CD14-positive monocyte (primary cell): ENCODE data around the gene ITGA7. TPM values are rescaled to one million over a fixed set of nuclear protein-coding genes. Genes with fewer than 3 reads are reported as not detected.

Experiments
- DNase-seq, 3 donors: peaks; one replicate each; pipeline ENCODE4 v3.0.0-alpha.2; 2011 to 2022
- H2AFZ ChIP-seq: 2 replicates; pipeline ENCODE4 v1.6.0; 2012; ENCODE audit warnings: mild to moderate bottlenecking, low read depth, low read length, inconsistent platforms; ENCODE audit not compliant: insufficient read depth, poor library complexity, severe bottlenecking
- H3K27ac ChIP-seq, 2 donors: 1 replicate in 1 of 2; 2 replicates in 1 of 2; pipeline ENCODE4 v1.5.1; 2012 to 2013; ENCODE audit warnings: low read length in 2 of 2, control low read depth in 1 of 2, inconsistent platforms in 1 of 2, low read depth in 1 of 2, mild to moderate bottlenecking in 1 of 2
- H3K27me3 ChIP-seq, 2 donors: one replicate each; pipeline versions ENCODE4 v1.6.0 to v1.6.1; 2011 to 2013; ENCODE audit warnings: low read length in 2 of 2; ENCODE audit not compliant: control insufficient read depth in 2 of 2, insufficient read depth in 2 of 2
- H3K36me3 ChIP-seq, 2 donors: replicated peaks in 1 of 2; 1 replicate in 1 of 2; 2 replicates in 1 of 2; pipeline versions ENCODE4 v1.5.1 to v1.6.1; 2012 to 2013; ENCODE audit warnings: low read length in 2 of 2, control low read depth in 1 of 2, inconsistent platforms in 1 of 2, mild to moderate bottlenecking in 1 of 2; ENCODE audit not compliant: insufficient read depth in 2 of 2, control insufficient read depth in 1 of 2
- H3K4me1 ChIP-seq, 2 donors: 1 replicate in 1 of 2; 2 replicates in 1 of 2; pipeline versions ENCODE4 v1.5.1 to v1.6.1; 2012 to 2013; ENCODE audit warnings: low read length in 2 of 2, control low read depth in 1 of 2, inconsistent platforms in 1 of 2, mild to moderate bottlenecking in 1 of 2, moderate library complexity in 1 of 2; ENCODE audit not compliant: insufficient read depth in 2 of 2, control insufficient read depth in 1 of 2
- H3K4me2 ChIP-seq: replicated peaks from 2 replicates; pipeline ENCODE3; 2012; ENCODE audit warnings: low read length, moderate library complexity, mild to moderate bottlenecking; ENCODE audit not compliant: poor library complexity, severe bottlenecking; ENCODE audit errors: extremely low read depth
- H3K4me3 ChIP-seq, 3 experiments: fragments of 200-600 bp in 1 of 3; sonication (generic) in 1 of 3; replicated peaks in 1 of 3; 1 replicate in 2 of 3; 2 replicates in 1 of 3; pipeline ENCODE4 v1.5.1; 2011 to 2013; ENCODE audit warnings: low read length in 3 of 3, mild to moderate bottlenecking in 3 of 3, control low read depth in 2 of 3, low read depth in 2 of 3, inconsistent platforms in 1 of 3, moderate library complexity in 1 of 3
- H3K79me2 ChIP-seq: 2 replicates; pipeline ENCODE4 v1.6.0; 2012; ENCODE audit warnings: mild to moderate bottlenecking, control low read depth, inconsistent platforms, low read length, moderate library complexity; ENCODE audit not compliant: insufficient read depth
- H3K9ac ChIP-seq: 2 replicates; pipeline ENCODE4 v1.6.0; 2017; ENCODE audit warnings: low read length, mild to moderate bottlenecking; ENCODE audit not compliant: insufficient read depth, poor library complexity, severe bottlenecking
- H3K9me3 ChIP-seq, 2 donors: replicated peaks in 1 of 2; 1 replicate in 1 of 2; 2 replicates in 1 of 2; pipeline versions ENCODE4 v1.5.1 to v1.6.1; 2012 to 2013; ENCODE audit warnings: low read length in 2 of 2, control low read depth in 1 of 2; ENCODE audit not compliant: control insufficient read depth in 1 of 2, insufficient read depth in 1 of 2
- H4K20me1 ChIP-seq: 2 replicates; pipeline ENCODE4 v1.6.0; 2012; ENCODE audit warnings: mild to moderate bottlenecking, low read length, control low read depth, moderate library complexity; ENCODE audit not compliant: insufficient read depth
- H3K27ac Mint-ChIP-seq, 7 donors: one replicate each; pipeline ENCODE4 v1.8.0; 2020; ENCODE audit warnings: mild to moderate bottlenecking in 7 of 7, mixed read lengths in 7 of 7, moderate library complexity in 6 of 7, inconsistent platforms in 2 of 7
- H3K27me3 Mint-ChIP-seq, 3 donors: one replicate each; pipeline ENCODE4 v1.8.0; 2021 to 2022; ENCODE audit warnings: low read depth in 3 of 3, mild to moderate bottlenecking in 3 of 3, mixed read lengths in 3 of 3, moderate library complexity in 3 of 3, inconsistent platforms in 1 of 3
- H3K36me3 Mint-ChIP-seq, 2 donors: one replicate each; pipeline ENCODE4 v1.8.0; 2020; ENCODE audit warnings: mixed read lengths in 2 of 2, inconsistent platforms in 1 of 2, mild to moderate bottlenecking in 1 of 2
- H3K4me1 Mint-ChIP-seq: one replicate; pipeline ENCODE4 v1.8.0; 2020; ENCODE audit warnings: mild to moderate bottlenecking, mixed read lengths
- H3K4me3 Mint-ChIP-seq, 2 donors: one replicate each; pipeline ENCODE4 v1.8.0; 2020; ENCODE audit warnings: mild to moderate bottlenecking in 2 of 2, mixed read lengths in 2 of 2, moderate library complexity in 1 of 2
- H3K9me3 Mint-ChIP-seq, 7 donors: one replicate each; pipeline ENCODE4 v1.8.0; 2020 to 2022; ENCODE audit warnings: mixed read lengths in 7 of 7, mild to moderate bottlenecking in 6 of 7, moderate library complexity in 6 of 7, inconsistent platforms in 2 of 7
- CTCF ChIP-seq: fragments of 200-600 bp; IDR thresholded peaks from one replicate; pipeline ENCODE4 v1.8.0; 2022; ENCODE audit warnings: antibody characterized with exemption, mild to moderate bottlenecking
- WGBS: methylation state at CpG from one replicate; pipeline ENCODE4 v1.1.5; 2013; ENCODE audit warnings: missing lambda C conversion rate; ENCODE audit not compliant: insufficient coverage; 5-methylcytosine and 5-hydroxymethylcytosine counted together
- intact Hi-C, 2 donors: fragments of 100-400 bp; cut with micrococcal nuclease; formaldehyde crosslinking; loops; one replicate each; pipeline versions ENCODE4 v1.15.0 to v1.15.1; 2023
- polyA plus RNA-seq, 3 donors: library from polyadenylated mRNA; depleted of rRNA in 1 of 3; unstranded in 2 of 3; stranded (reverse) in 1 of 3; fragments of 300-500 nt in 2 of 3; fragments of >200 nt in 1 of 3; fragmentation: Illumina TruSeq in 2 of 3; gene quantifications; 1 replicate in 2 of 3; 2 replicates in 1 of 3; pipeline ENCODE4 v1.2.3, GENCODE V29; 2012 to 2021

Gene ITGA7
- polyA plus RNA-seq, 3 donors, result 0.23 to 3.3 (median 0.55) TPM

- Histone ChIP-seq H3K4me1 (peaks cover 0 to 3% of the 10 kb centered on the region in 2 donors), H3K36me3 (no peaks in the 10 kb centered on the region), H2AFZ (no peak overlapping the region), H4K20me1 (no peaks in the 10 kb centered on the region), H3K4me3 (no peak overlapping the region), H3K27ac (no peak overlapping the region), H3K79me2 (no peaks in the 10 kb centered on the region), H3K4me2 (no peak overlapping the region), H3K27me3 (no peaks in the 10 kb centered on the region), H3K9ac (no peak overlapping the region), H3K9me3 (no peaks in the 10 kb centered on the region)
- Mint-ChIP-seq H3K27me3 (peaks cover 5 to 10% (median 7%) of the 10 kb centered on the region in 3 donors), H3K9me3 (peaks cover 0 to 3% (median 0%) of the 10 kb centered on the region in 7 donors), H3K4me3 (no peak overlapping the region), H3K4me1 (peaks cover 10% of the 10 kb centered on the region), H3K27ac (peak overlapping the region in 1 of 7 donors; percentile 40), H3K36me3 (peaks cover 3 to 6% of the 10 kb centered on the region in 2 donors)
- DNase-seq, result no peak
- intact Hi-C loops, result no loop called here
- TF ChIP-seq CTCF, result no peak
- 89% methylated on average over 6 of the region's 7 CpGs for WGBS
These were observed 10.0 kb downstream of the ITGA7 start for GRCh38 chr12:55697686-55698085.

GRCh38 chr12:55696796-55697462, 10.8 kb downstream of the ITGA7 start:
- Histone ChIP-seq H3K27me3 (no peaks in the 10 kb centered on the region), H3K36me3 (no peaks in the 10 kb centered on the region), H2AFZ (no peak overlapping the region), H3K9me3 (no peaks in the 10 kb centered on the region), H3K79me2 (no peaks in the 10 kb centered on the region), H3K27ac (no peak overlapping the region), H3K4me2 (no peak overlapping the region), H3K4me3 (no peak overlapping the region), H3K9ac (no peak overlapping the region), H3K4me1 (peaks cover 0 to 3% of the 10 kb centered on the region in 2 donors), H4K20me1 (no peaks in the 10 kb centered on the region)
- Mint-ChIP-seq H3K4me3 (no peak overlapping the region), H3K36me3 (peaks cover 3 to 8% of the 10 kb centered on the region in 2 donors), H3K9me3 (peaks cover 0 to 3% (median 0%) of the 10 kb centered on the region in 7 donors), H3K27ac (no peak overlapping the region), H3K4me1 (peaks cover 10% of the 10 kb centered on the region), H3K27me3 (peaks cover 6 to 7% (median 7%) of the 10 kb centered on the region in 3 donors)
- intact Hi-C loops, result no loop called here
- no peak for DNase-seq
- no peak for TF ChIP-seq CTCF
- 89% methylated on average over 11 of the region's 19 CpGs for WGBS
